HEK293 (cell line): ENCODE results near the gene CCDC85C.

Experiments
- CTCF ChIA-PET: fragments of 350-600 bp; formaldehyde crosslinking; extraction: SDS; loops from one replicate; lab custom pipeline; 2021; ENCODE audit warnings: antibody characterized with exemption; lab: Yijun Ruan, JAX
- POLR2A ChIA-PET: fragments of 300-600 bp; formaldehyde crosslinking; extraction: SDS; loops from one replicate; lab custom pipeline; 2020; ENCODE audit warnings: antibody characterized with exemption, inconsistent platforms; lab: Yijun Ruan, JAX
- H3K27ac ChIP-seq: fragments of 200-500 bp; sonication (Bioruptor generic); 2 replicates; pipeline ENCODE4 v1.5.1; 2014; ENCODE audit warnings: low read depth, low read length, control low read depth, inconsistent platforms; ENCODE audit errors: extremely low read depth
- H3K36me3 ChIP-seq, 2 experiments: fragments of 200-500 bp in 1 of 2; sonication (Bioruptor generic) in 1 of 2; 1 replicate in 1 of 2; 2 replicates in 1 of 2; pipeline ENCODE4 v1.5.1; 2014 to 2017; ENCODE audit warnings: inconsistent platforms in 2 of 2, low read length in 2 of 2; ENCODE audit not compliant: control insufficient read depth in 2 of 2, insufficient read depth in 1 of 2
- H3K4me1 ChIP-seq: fragments of 200-500 bp; sonication (Bioruptor generic); 2 replicates; pipeline ENCODE4 v1.5.1; 2014; ENCODE audit warnings: mild to moderate bottlenecking, low read length, inconsistent platforms; ENCODE audit not compliant: control insufficient read depth, insufficient read depth
- H3K4me3 ChIP-seq: 2 replicates; pipeline ENCODE4 v1.5.1; 2011; ENCODE audit warnings: low read depth, mild to moderate bottlenecking, control low read depth, low read length, moderate library complexity
- H3K9me3 ChIP-seq: fragments of 200-500 bp; sonication (Bioruptor generic); 2 replicates; pipeline ENCODE4 v1.5.1; 2014; ENCODE audit warnings: low read depth, low read length, inconsistent platforms; ENCODE audit not compliant: control insufficient read depth, insufficient read depth
- GLIS1 ChIP-seq: fragments of 450-650 bp; formaldehyde crosslinking; IDR thresholded peaks from 2 replicates; pipeline ENCODE4 v1.5.1; 2016; ENCODE audit warnings: missing biosample characterization, missing genetic modification characterization
- HOXA7 ChIP-seq: sonication (generic); formaldehyde crosslinking; IDR thresholded peaks from 2 replicates; pipeline ENCODE4 v1.8.1; 2022; ENCODE audit warnings: missing genetic modification reagents, borderline replicate concordance
- PRDM10 ChIP-seq: fragments of 450-650 bp; formaldehyde crosslinking; IDR thresholded peaks from 2 replicates; pipeline ENCODE4 v1.5.1; 2016; ENCODE audit warnings: missing biosample characterization, missing genetic modification characterization
- PRDM4 ChIP-seq: fragments of 450-650 bp; formaldehyde crosslinking; IDR thresholded peaks from 2 replicates; pipeline ENCODE4 v1.5.1; 2017; ENCODE audit warnings: missing biosample characterization, missing genetic modification characterization
- RBAK ChIP-seq: fragments of 450-650 bp; formaldehyde crosslinking; IDR thresholded peaks from 2 replicates; pipeline ENCODE4 v1.5.1; 2016; ENCODE audit warnings: missing biosample characterization, missing genetic modification characterization
- ZBTB49 ChIP-seq: fragments of 450-650 bp; formaldehyde crosslinking; IDR thresholded peaks from 2 replicates; pipeline ENCODE4 v1.5.1; 2016; ENCODE audit warnings: missing biosample characterization, missing genetic modification characterization, low read depth
- ZBTB8A ChIP-seq: fragments of 450-650 bp; formaldehyde crosslinking; IDR thresholded peaks from 2 replicates; pipeline ENCODE4 v1.5.1; 2016; ENCODE audit warnings: missing biosample characterization, missing genetic modification characterization
- ZEB2 ChIP-seq: fragments of 450-650 bp; formaldehyde crosslinking; IDR thresholded peaks from 2 replicates; pipeline ENCODE4 v1.5.1; 2016; ENCODE audit warnings: missing biosample characterization, missing genetic modification characterization
- ZNF121 ChIP-seq: fragments of 450-650 bp; formaldehyde crosslinking; IDR thresholded peaks from 2 replicates; pipeline ENCODE4 v1.5.1; 2016; ENCODE audit warnings: missing biosample characterization, missing genetic modification characterization
- ZNF138 ChIP-seq: fragments of 450-650 bp; formaldehyde crosslinking; IDR thresholded peaks from 2 replicates; pipeline ENCODE4 v1.5.1; 2016; ENCODE audit warnings: missing biosample characterization, missing genetic modification characterization, borderline replicate concordance
- ZNF174 ChIP-seq: fragments of 450-650 bp; formaldehyde crosslinking; IDR thresholded peaks from 2 replicates; pipeline ENCODE4 v1.5.0; 2017; ENCODE audit warnings: missing biosample characterization, mild to moderate bottlenecking, missing genetic modification characterization
- ZNF19 ChIP-seq: fragments of 450-650 bp; formaldehyde crosslinking; IDR thresholded peaks from 2 replicates; pipeline ENCODE4; 2016; ENCODE audit warnings: missing biosample characterization, missing genetic modification characterization, low read depth
- ZNF2 ChIP-seq: fragments of 450-650 bp; formaldehyde crosslinking; IDR thresholded peaks from 2 replicates; pipeline ENCODE4 v1.5.1; 2016; ENCODE audit warnings: missing biosample characterization, missing genetic modification characterization
- ZNF214 ChIP-seq: fragments of 450-650 bp; formaldehyde crosslinking; IDR thresholded peaks from 2 replicates; pipeline ENCODE4 v1.5.1; 2017; ENCODE audit warnings: missing biosample characterization, mild to moderate bottlenecking, missing genetic modification characterization, borderline replicate concordance
- ZNF292 ChIP-seq: fragments of 450-650 bp; formaldehyde crosslinking; IDR thresholded peaks from 2 replicates; pipeline ENCODE4 v1.5.1; 2016; ENCODE audit warnings: low read depth, missing biosample characterization, missing genetic modification characterization, borderline replicate concordance
- ZNF341 ChIP-seq: fragments of 450-650 bp; formaldehyde crosslinking; IDR thresholded peaks from 2 replicates; pipeline ENCODE4; 2016; ENCODE audit warnings: low read depth, missing biosample characterization, missing genetic modification characterization
- ZNF362 ChIP-seq: fragments of 450-650 bp; formaldehyde crosslinking; IDR thresholded peaks from 2 replicates; pipeline ENCODE4 v1.5.1; 2016; ENCODE audit warnings: missing biosample characterization, missing genetic modification characterization
- ZNF501 ChIP-seq: fragments of 450-650 bp; formaldehyde crosslinking; IDR thresholded peaks from 2 replicates; pipeline ENCODE4 v1.5.1; 2016; ENCODE audit warnings: missing biosample characterization, missing genetic modification characterization
- ZNF513 ChIP-seq: fragments of 450-650 bp; IDR thresholded peaks from 2 replicates; pipeline ENCODE4 v1.5.1; 2018; ENCODE audit warnings: missing biosample characterization, missing genetic modification characterization
- ZNF529 ChIP-seq: fragments of 450-650 bp; formaldehyde crosslinking; IDR thresholded peaks from 2 replicates; pipeline ENCODE4 v1.5.1; 2017; ENCODE audit warnings: missing genetic modification characterization, missing biosample characterization; ENCODE audit not compliant: insufficient replicate concordance
- ZNF548 ChIP-seq: fragments of 450-650 bp; formaldehyde crosslinking; IDR thresholded peaks from 2 replicates; pipeline ENCODE4 v1.5.1; 2016; ENCODE audit warnings: missing biosample characterization, missing genetic modification characterization
- ZNF610 ChIP-seq: fragments of 450-650 bp; formaldehyde crosslinking; IDR thresholded peaks from 2 replicates; pipeline ENCODE4 v1.5.1; 2016; ENCODE audit warnings: missing biosample characterization, missing genetic modification characterization, borderline replicate concordance
- ZSCAN18 ChIP-seq: fragments of 450-650 bp; formaldehyde crosslinking; IDR thresholded peaks from 2 replicates; pipeline ENCODE4 v1.5.1; 2016; ENCODE audit warnings: missing biosample characterization, missing genetic modification characterization

The CCDC85C gene

GRCh38 chr14:99564926-99565259, 39.1 kb downstream of the CCDC85C start (continued):
- no peak for TF ChIP-seq ZBTB49 (tag by site-specific recombination)

GRCh38 chr14:99564256-99564925, 39.6 kb downstream of the CCDC85C start:
- no peaks in the 10 kb centered on the region for H3K36me3 ChIP-seq
- ChIA-PET POLR2A (interaction anchor here (1.0 kb wide), 1 partner anchor 10 kb away, joined by 5 read pairs; no protein-coding TSS in a partner anchor), CTCF (interaction anchor here (0.8 to 1.2 kb wide), 5 partner anchors 9 to 64 kb away, joined by 3 to 5 read pairs (median 4); no protein-coding TSS in a partner anchor)
- peak overlapping the region; percentile 35; the same call in 1 of the 2 replicates for H3K27ac ChIP-seq
- no peak overlapping the region for H3K4me3 ChIP-seq
- H3K9me3 ChIP-seq, result no peaks in the 10 kb centered on the region
- H3K4me1 ChIP-seq, result peaks cover 37% of the 10 kb centered on the region
- TF ChIP-seq ZNF138 (tag by site-specific recombination) (no peak), ZNF292 (tag by site-specific recombination) (no peak), ZBTB8A (0 out of 2 replicates have a peak, but pooled peaks have one; percentile 22), ZNF610 (no peak), ZNF214 (tag by site-specific recombination) (no peak), RBAK (tag by site-specific recombination) (no peak), PRDM4 (no peak), ZNF513 (tag by site-specific recombination) (no peak), GLIS1 (peak; percentile 80), ZSCAN18 (no peak), ZEB2 (tag by site-specific recombination) (no peak), ZNF174 (tag by site-specific recombination) (no peak), HOXA7 (CRISPR knock-in tag) (no peak), ZNF548 (tag by site-specific recombination) (no peak), ZNF19 (tag by site-specific recombination) (no peak), PRDM10 (tag by site-specific recombination) (no peak), ZNF529 (tag by site-specific recombination) (no peak), ZNF2 (tag by site-specific recombination) (no peak), ZNF341 (tag by site-specific recombination) (peak; percentile 37; the same call in 1 of the 2 replicates), ZNF362 (no peak), ZNF501 (tag by site-specific recombination) (no peak), ZNF121 (tag by site-specific recombination) (0 out of 2 replicates have a peak, but pooled peaks have one; percentile 40)
